HG03378 (cell line): ENCODE measurements around the gene TCEA2.

Experiments
- ATAC-seq: cut with Tn5 transposase; IDR thresholded peaks from one replicate; pipeline ENCODE4 v1.9.1; 2021; ENCODE audit warnings: mild to moderate bottlenecking, moderate library complexity; ENCODE audit not compliant: unreplicated experiment

The TCEA2 gene

GRCh38 chr20:64119301-64119680 lies 56.3 kb downstream of the TCEA2 start:
- no peak for ATAC-seq

- no peak for ATAC-seq
Observed at GRCh38 chr20:64119681-64120341, 56.8 kb downstream of the TCEA2 start.

GRCh38 chr20:64121586-64121985 lies 58.6 kb downstream of the TCEA2 start:
- no peak for ATAC-seq
